Measurements from ENCODE around the gene GLYAT.

The GLYAT gene

DNA sequence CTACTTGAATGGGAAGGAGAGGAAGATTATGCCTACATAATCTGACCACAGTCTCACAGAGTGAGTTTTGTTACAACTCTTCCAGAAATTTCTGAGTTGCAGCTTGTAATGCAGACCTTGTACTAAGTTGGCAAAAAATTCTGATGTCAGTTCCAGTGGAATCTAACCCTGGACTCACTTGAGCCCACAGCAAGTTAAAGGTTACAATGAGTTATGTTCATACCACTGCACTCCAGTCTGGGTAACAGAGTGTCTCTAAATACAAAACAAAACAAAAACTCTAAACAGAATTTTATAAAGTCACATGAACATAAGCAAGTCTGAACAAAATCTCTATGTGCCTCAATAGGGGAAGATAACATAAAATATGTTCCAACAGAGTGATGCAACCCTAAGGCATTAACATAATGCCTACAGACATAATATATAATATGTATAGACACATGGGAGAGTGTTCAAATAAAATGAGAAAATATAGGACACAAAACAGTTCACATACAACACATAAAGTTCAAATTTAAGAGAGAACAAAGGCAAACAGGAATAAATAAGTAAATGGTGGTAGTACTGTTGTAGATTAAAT, 1.1 kb downstream of the GLYAT start:
- TF ChIP-seq GATA3 (IDR thresholded peaks at IDR 0.05; ENCODE audit: low read depth, low read length) (no peak), GATA2 (IDR thresholded peaks at IDR 0.05; ENCODE audit: low read depth, low read length) (no peak)

DNA sequence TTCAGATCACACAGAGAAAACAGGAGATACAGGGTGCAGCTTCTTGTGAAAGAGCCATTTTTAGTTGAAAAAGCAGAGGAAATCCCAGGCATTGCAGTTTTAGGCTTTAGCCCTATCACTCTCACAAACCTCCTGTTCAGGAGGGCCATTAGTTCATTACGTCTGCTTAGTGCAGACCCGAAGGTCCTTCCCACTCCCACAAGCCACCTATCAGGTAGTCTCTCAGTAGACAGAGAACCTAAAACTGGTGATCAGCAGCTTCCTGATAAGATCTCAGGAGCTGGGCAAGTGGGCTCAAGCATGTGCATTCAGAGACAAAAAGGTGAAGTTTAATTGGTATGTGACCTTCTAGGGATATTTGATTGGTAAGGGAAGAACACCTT, 4.3 kb downstream of the GLYAT start:
- TF ChIP-seq GATA3 (IDR thresholded peaks at IDR 0.05; ENCODE audit: low read depth, low read length) (no peak), GATA2 (IDR thresholded peaks at IDR 0.05; ENCODE audit: low read depth, low read length) (no peak)

DNA sequence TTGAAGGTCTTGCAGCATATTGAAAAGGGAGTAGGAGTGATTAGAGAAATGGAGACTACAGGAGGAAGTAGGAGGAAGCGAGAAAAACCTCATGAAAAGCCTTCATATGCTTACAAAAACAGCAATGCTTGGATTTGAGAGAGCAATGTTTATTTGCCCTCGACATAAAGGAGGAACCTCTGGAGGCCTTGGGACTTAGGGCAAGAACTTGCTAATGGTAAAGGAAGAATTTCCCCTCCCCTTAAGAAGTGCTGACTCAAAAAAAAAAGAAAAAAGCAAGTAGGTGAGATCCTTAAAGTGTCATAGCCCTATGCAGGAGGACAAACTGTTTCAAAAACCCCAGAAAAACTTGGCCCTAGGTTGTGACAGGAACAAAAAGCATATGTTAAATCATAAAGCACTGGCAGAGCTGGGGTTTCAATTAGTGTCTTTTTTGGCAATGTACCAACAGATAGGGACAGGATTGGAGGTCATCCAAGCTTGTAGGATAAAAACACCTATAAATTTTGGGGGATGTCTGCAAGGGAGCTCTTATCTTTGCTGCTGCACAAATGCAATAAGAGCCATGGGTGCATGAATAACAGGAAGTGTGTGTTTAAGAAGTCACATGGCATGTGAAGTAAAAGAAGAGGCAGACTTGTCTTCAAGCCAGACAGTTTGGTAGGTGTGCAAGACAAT, 4.9 kb downstream of the GLYAT start:
- TF ChIP-seq GATA2 (IDR thresholded peaks at IDR 0.05; ENCODE audit: low read depth, low read length), result peak; percentile 88
- no peak for TF ChIP-seq GATA3 (IDR thresholded peaks at IDR 0.05; ENCODE audit: low read depth, low read length)

DNA sequence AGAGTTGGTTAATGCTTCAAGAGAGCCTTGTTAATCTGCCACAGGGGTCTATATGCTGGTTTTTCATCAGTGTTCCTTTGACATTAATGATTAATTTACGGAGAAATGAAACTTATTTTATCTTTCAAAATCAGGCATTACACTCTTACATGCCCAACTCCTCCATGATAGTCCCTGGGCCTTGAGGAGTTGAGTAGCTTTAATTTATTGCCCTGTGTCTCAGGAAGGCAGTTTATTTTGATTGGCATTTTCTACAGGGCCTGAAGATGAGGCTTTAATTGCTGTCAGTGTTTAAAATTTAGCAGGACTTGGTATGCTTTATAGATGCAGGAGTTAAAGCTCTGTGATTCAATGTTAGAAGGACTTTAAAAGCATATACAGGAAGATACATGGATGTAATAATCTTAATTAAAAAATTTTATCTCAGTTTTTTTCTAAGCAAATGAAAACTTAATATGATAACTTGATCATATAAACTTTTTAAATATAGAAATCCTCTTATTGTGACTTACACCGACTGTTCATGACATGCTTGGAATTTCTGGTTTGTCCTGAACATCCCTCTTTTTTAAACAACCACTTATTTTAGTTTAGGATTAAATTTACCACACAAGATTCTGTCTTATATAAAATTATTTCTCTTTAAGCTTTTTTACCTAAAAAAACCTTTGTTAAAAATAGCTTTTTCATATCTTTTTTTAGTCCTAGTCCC, 12.2 kb downstream of the GLYAT start:
- TF ChIP-seq GATA2 (IDR thresholded peaks at IDR 0.05; ENCODE audit: low read depth, low read length), result no peak
- TF ChIP-seq GATA3 (IDR thresholded peaks at IDR 0.05; ENCODE audit: low read depth, low read length), result no peak

DNA sequence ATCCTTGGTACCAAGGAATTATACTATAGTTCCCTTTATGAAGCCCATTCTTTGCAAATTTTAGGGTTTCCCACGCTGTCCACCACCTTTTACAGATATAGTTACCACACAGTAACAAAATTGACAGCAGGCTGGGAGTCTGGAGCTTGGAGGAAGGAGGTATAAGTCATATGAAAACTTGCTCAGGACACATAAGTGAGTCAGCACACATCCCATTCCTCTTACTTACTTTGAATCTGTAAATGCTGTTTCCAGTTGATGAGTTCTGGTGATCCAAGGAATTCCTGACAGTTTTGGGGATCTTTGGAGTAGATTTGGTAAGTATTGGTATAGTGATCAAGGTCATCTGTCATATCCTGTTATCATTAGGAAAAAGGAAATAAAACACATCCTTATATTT, 19.2 kb downstream of the GLYAT start:
- TF ChIP-seq GATA2 (IDR thresholded peaks at IDR 0.05; ENCODE audit: low read depth, low read length) (no peak), GATA3 (IDR thresholded peaks at IDR 0.05; ENCODE audit: low read depth, low read length) (no peak)

DNA sequence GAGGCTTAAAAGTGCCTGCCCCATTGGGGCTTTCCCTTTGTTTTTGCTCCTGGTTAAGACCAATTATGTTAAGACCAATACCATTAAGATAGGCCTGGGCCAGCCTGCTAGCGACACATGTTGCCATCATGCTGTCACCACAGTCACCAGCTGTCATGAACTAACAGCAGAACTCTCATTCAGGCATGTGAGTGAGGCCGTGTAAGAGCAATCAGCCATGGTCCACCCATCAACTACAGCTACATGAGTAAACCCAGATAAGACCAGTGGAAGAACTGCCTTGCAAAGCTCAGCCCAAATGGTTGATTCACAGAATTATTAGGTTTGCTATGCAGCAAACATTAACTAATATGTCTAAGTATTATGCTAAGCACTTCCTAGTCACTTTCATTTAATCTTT, 19.9 kb downstream of the GLYAT start:
- no peak for TF ChIP-seq GATA2 (IDR thresholded peaks at IDR 0.05; ENCODE audit: low read depth, low read length)
- TF ChIP-seq GATA3 (IDR thresholded peaks at IDR 0.05; ENCODE audit: low read depth, low read length), result no peak

DNA sequence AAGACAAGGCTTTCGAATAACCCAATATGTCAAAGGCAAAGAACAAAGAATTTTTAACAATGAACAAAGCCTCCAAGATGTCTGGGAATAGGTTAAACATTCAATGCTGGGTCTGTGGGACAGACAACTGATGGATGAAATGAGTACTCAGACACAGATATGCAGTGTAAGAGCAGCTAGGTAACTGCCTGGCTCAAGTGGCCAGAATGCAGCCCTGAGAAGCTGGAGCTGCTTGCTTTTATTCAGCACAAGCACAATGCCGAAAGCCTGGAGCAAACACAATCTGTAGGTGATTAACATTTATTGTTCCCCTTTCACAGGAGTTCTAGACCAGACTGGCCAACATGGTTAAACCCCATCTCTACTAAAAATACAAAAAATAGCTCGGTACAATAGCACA, 24.0 kb downstream of the GLYAT start:
- TF ChIP-seq GATA3 (IDR thresholded peaks at IDR 0.05; ENCODE audit: low read depth, low read length), result no peak
- TF ChIP-seq GATA2 (IDR thresholded peaks at IDR 0.05; ENCODE audit: low read depth, low read length), result no peak

DNA sequence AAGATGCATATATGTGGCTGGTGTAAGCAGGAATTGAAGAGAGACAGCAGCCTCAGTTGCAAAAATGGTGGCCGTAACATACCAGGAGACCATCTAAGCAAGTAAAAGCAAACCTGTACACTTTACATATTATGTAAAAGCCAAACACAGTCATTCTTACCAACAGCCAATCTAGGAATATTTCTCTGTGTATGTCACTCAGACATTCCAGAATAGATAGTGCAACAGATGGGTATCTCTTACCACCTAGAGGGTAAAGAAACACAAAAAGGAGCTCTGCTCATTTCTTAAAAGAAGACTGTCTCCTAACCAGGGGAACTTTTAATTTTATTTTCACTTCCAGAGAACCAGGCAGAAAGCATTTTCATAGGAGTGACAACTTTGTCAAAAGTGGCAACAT, 38.7 kb downstream of the GLYAT start:
- TF ChIP-seq GATA3 (IDR thresholded peaks at IDR 0.05; ENCODE audit: low read depth, low read length) (no peak), GATA2 (IDR thresholded peaks at IDR 0.05; ENCODE audit: low read depth, low read length) (no peak)

DNA sequence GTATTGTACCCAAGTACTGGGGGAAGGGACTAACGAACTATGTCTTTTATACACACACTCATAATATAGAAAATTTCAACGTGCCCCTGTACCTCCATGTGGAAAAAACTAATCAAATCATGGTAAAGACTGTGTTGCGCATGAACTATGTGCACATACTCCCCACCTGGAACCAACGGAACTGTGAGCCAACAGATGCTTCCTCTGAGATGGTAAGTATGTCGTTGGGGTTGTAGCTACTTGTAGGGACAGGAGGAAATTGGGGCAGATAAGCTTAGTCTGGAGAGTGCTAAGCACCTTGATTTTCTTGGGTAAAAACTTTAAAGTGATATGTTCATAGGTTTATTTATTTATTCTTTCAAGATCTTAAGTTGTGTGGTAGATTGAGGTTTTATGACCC, 40.1 kb downstream of the GLYAT start:
- no peak for TF ChIP-seq GATA2 (IDR thresholded peaks at IDR 0.05; ENCODE audit: low read depth, low read length)
- no peak for TF ChIP-seq GATA3 (IDR thresholded peaks at IDR 0.05; ENCODE audit: low read depth, low read length)

DNA sequence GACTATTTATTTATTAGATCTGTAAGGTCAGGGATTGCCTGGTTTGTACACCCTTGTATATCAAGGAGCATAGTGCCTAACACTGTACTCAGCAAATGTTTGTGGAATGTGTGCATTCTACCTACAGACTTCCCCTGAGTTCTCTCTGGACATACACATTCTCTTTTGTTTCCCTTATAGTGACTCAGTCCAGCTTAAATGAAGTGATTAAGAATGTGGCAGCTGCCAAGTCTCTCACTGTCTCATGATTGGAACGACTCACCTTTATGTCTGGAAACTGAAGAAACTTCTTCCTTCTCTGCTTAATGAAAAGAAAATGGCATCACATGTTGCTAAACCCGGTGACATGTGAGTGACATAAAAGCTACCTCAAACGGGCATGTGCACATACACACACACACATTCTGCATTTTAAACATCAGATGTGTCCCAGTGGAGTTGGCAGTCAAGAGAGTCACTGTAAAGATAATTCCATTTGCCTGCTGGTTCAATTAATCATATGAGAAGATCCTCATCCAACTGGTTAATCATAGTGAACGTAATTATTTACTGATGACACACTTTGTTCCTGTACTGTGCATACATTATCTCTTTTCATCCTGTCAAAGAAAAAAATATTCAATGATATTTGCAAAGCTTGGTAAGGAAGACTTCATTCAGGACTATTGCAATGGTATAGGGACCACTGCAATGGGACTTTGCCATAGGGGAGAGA, 42.8 kb downstream of the GLYAT start:
- TF ChIP-seq GATA2 (IDR thresholded peaks at IDR 0.05; ENCODE audit: low read depth, low read length) (no peak), GATA3 (IDR thresholded peaks at IDR 0.05; ENCODE audit: low read depth, low read length) (no peak)

DNA sequence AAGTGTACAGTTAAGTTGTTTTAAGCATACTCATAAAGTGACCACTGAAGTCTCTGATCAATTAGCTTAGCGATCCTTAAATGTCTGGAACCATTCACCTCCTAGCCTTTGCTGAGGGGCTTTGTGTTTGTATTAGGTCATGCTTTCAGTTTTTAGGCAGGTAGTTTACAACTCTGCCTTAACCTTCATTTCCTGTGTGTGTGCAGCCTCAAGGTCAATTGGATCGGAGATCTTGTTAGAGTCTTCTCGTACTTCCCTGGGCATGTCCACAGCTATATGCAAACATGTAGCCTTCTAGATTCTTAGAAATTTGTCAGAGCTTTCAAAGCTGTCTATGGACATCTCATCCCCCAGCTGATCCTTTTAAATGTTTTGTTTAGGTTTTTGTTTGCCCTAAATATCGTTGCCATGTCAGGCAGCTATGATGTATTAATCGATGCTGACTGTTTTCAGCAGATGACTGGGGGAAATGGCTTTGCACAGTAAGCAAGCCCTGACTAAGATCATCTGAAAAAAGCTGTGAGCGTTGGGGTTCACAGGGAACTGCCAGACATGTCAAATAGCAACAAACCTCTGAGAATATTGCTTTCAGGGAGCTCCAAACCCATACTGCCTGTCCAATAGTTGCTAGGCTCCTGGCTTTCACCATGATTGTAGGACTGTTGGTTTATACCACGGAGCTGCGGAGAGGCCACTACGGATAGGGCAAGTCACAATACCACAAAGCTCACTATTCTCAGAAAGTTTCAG, 45.6 kb downstream of the GLYAT start:
- no peak for TF ChIP-seq GATA2 (IDR thresholded peaks at IDR 0.05; ENCODE audit: low read depth, low read length)
- TF ChIP-seq GATA3 (IDR thresholded peaks at IDR 0.05; ENCODE audit: low read depth, low read length), result no peak

DNA sequence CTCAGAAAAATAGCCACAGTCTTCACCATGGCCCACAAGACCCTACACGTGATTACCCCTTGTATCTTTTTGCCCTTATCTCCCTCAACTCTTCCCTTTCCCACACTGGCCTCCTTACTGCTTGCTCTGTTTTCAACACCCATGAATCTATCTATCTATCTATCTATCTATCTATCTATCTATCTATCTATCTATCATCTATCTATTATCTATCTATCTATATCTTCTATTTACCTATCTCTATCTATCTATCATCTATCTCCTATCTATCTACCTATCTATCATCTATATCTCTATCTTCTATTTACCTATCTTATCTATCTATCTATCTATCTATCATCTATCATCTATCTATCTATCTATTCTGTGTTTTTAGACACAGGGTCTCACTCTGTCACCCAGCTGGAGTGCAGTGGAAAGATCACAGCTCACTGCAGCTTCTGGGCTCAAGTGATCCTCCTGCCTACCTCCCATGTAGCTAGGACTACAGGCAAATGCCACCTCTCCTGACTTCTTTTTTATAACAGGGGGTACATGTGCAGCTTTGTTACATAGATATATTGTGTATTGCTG, 55.1 kb downstream of the GLYAT start:
- TF ChIP-seq GATA3 (IDR thresholded peaks at IDR 0.05; ENCODE audit: low read depth, low read length) (no peak), GATA2 (IDR thresholded peaks at IDR 0.05; ENCODE audit: low read depth, low read length) (no peak)

DNA sequence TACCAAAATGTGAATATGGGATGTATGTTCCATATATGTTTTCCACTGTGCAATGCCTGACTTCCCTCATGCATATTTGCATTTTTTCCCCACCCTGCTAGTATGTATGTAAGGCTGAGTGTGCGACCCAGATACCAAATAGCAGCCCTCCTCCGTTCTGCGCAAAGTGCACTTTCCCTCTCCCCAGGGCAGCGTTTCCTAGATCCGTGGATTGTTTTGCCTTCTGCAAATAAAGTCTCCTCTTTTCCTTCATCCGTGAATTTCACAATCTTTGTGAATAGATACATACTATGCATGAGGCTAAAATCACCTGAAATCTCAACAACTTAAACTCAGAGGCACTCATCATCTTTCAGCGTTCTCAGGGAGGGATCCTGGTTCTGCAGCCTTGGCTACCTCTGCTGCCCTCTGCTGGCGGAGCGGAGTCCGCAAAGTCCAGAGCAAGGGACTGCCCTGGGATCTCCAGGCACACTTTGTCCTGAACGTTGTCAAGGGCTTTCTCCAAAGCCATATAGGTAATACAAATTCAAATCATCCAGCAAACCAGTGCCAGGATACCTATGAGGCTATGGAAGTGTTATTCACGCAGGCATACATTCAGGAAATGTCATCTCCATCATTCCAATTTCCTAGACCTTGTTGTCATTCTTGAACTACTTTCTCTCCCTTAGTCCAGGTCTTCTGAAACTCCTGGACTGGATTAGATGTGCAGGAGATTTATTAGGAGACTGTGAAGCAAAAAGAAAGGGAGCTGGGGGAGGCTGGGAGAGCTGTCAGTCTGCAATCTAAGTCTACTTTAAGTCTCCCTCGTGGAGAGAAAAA, 56.2 kb downstream of the GLYAT start:
- TF ChIP-seq GATA3 (IDR thresholded peaks at IDR 0.05; ENCODE audit: low read depth, low read length) (no peak), GATA2 (IDR thresholded peaks at IDR 0.05; ENCODE audit: low read depth, low read length) (no peak)

Measured in SH-SY5Y (cell line).